ENCODE results near the gene GLIS2.
A peak's percentile ranks its signal among the peaks of the same experiment; 100 is the strongest.

GRCh38 chr16:4345836-4346781 is 30.2 kb downstream of the GLIS2 start:
- TF ChIP-seq CTCF (IDR thresholded peaks at IDR 0.05 in 8 of 11, conservative IDR thresholded peaks at IDR 0.05 in 3 of 11) (no peak), POLR2AphosphoS5 (IDR thresholded peaks at IDR 0.05) (peak in 2 of 3 donors; percentile 33 to 61), POLR2A (IDR thresholded peaks at IDR 0.05) (no peak)
